ENCODE measurements around the gene CHEK1. TPM values are rescaled to one million over a fixed set of nuclear protein-coding genes. Genes with fewer than 3 reads are reported as not detected.

Gene CHEK1
- total and polyA plus RNA-seq, 9 of the 15 experiments (the other 6 are each of a cell fraction or from before 2014, with no cell fraction given): 62.6 to 108 (median 87.5) TPM

- TF ChIP-seq ZMIZ1 (IDR thresholded peaks at IDR 0.05; ENCODE audit: low read depth in 2 of 2, low read length in 2 of 2) (0 out of 4 replicates have a peak, but pooled peaks of 1 of the 2 experiments have one; percentile 29), ZNF707 (CRISPR knock-in tag; conservative IDR thresholded peaks at IDR 0.05) (no peak), LCOR (CRISPR knock-in tag; IDR thresholded peaks at IDR 0.05) (peak; percentile 98), MAZ (CRISPR knock-in tag; conservative IDR thresholded peaks at IDR 0.05 in 1 of 2, IDR thresholded peaks at IDR 0.05 in 1 of 2) (peak in 1 of 2 experiments; percentile 84), ZNF699 (CRISPR knock-in tag; IDR thresholded peaks at IDR 0.05; ENCODE audit: insufficient replicate concordance) (no peak), CREB3L1 (IDR thresholded peaks at IDR 0.05; ENCODE audit: borderline replicate concordance, low read depth) (peak; percentile 97), TAF1 (IDR thresholded peaks at IDR 0.05; ENCODE audit: control insufficient read depth, extremely low read depth, insufficient read depth, low read length, severe bottlenecking) (peak; percentile 100), NEUROD1 (IDR thresholded peaks at IDR 0.05; ENCODE audit: borderline replicate concordance, low read depth, low read length, partially characterized antibody) (peak; percentile 10), CBX1 (IDR thresholded peaks at IDR 0.05; ENCODE audit: low read depth) (peak; percentile 46; the same call in 1 of the 2 replicates), PKNOX1 (IDR thresholded peaks at IDR 0.05) (no peak; the same call in 1 of the 2 replicates), RCOR1 (IDR thresholded peaks at IDR 0.05; ENCODE audit: borderline replicate concordance in 1 of 2, low read depth in 2 of 2, low read length in 2 of 2) (peak in 1 of 2 experiments; percentile 7; a peak in 2 of 4 replicates), NCOA4 (IDR thresholded peaks at IDR 0.05; ENCODE audit: partially characterized antibody) (no peak), EHMT2 (IDR thresholded peaks at IDR 0.05) (peak; percentile 43; the same call in 1 of the 2 replicates), ZNF77 (CRISPR knock-in tag; IDR thresholded peaks at IDR 0.05) (no peak), NFXL1 (CRISPR knock-in tag; IDR thresholded peaks at IDR 0.05) (no peak), SMC3 (conservative IDR thresholded peaks at IDR 0.05; ENCODE audit: insufficient read depth, low read depth, low read length) (no peak), KLF1 (tag; IDR thresholded peaks at IDR 0.05) (no peak), PREB (CRISPR knock-in tag; IDR thresholded peaks at IDR 0.05) (peak; percentile 94; the same call in 1 of the 2 replicates), CXXC5 (CRISPR knock-in tag; IDR thresholded peaks at IDR 0.05) (peak; percentile 90), POLR3A (IDR thresholded peaks at IDR 0.05; ENCODE audit: borderline replicate concordance, extremely low read depth, insufficient read depth, insufficient read length) (no peak)
Observed at GRCh38 chr11:125625630-125626287, 796 bp downstream of the CHEK1 start (continued).
